Thoracic aorta (tissue), 2 donors: Measurements from ENCODE around the gene NUDC. TPM values are rescaled to one million over a fixed set of nuclear protein-coding genes. Genes with fewer than 3 reads are reported as not detected.

Source experiments
- ATAC-seq: fragments of 150-250 bp; one replicate; pipeline ENCODE4 v1.8.0; 2017; ENCODE audit warnings: low read depth; ENCODE audit not compliant: insufficient number of reproducible peaks, low FRiP score
- DNase-seq: peaks from one replicate; pipeline ENCODE4 v3.0.0-alpha.2; 2020; ENCODE audit warnings: low spot score
- H3K27ac ChIP-seq, 2 donors: fragments of 200-600 bp; sonication (generic); 1 replicate in 1 of 2; 2 replicates in 1 of 2; pipeline ENCODE4 v1.5.1; 2016; ENCODE audit warnings: mild to moderate bottlenecking in 2 of 2, moderate library complexity in 2 of 2
- H3K27me3 ChIP-seq: fragments of 200-600 bp; sonication (generic); replicated peaks from 2 replicates; pipeline ENCODE4 v1.6.0; 2016; ENCODE audit warnings: mild to moderate bottlenecking; ENCODE audit not compliant: insufficient read depth
- H3K36me3 ChIP-seq: fragments of 200-600 bp; sonication (generic); one replicate; pipeline ENCODE4 v1.5.1; 2016
- H3K4me1 ChIP-seq, 2 donors: fragments of 200-600 bp; sonication (generic); 1 replicate in 1 of 2; 2 replicates in 1 of 2; pipeline versions ENCODE4 v1.5.1 to v1.6.0; 2016; ENCODE audit warnings: low read depth in 2 of 2, mild to moderate bottlenecking in 1 of 2; ENCODE audit not compliant: control insufficient read depth in 1 of 2
- H3K4me3 ChIP-seq: fragments of 200-600 bp; sonication (generic); 2 replicates; pipeline ENCODE4 v1.5.1; 2016; ENCODE audit warnings: mild to moderate bottlenecking
- H3K9me3 ChIP-seq: fragments of 200-600 bp; sonication (generic); 2 replicates; pipeline ENCODE4 v1.5.1; 2016
- CTCF ChIP-seq: fragments of 200-600 bp; sonication (generic); IDR thresholded peaks from one replicate; pipeline ENCODE4 v1.5.1; 2019; ENCODE audit warnings: antibody characterized with exemption
- total RNA-seq, 2 donors: library from RNA; depleted of rRNA; stranded (reverse); fragments of >200 nt; gene quantifications; one replicate each; pipeline versions ENCODE4 v1.1.0 to v1.2.3, GENCODE V29; 2016

NUDC gene
- total RNA-seq, 2 donors from 2014 or later = 36.8 to 56.4 TPM

- H3K27ac ChIP-seq = no peak overlapping the region
- ATAC-seq (no peak), DNase-seq (no peak)
- H3K4me1 ChIP-seq = peaks cover 7 to 9% of the 10 kb centered on the region in 2 donors
- no peak for TF ChIP-seq CTCF
- H3K9me3 ChIP-seq = peaks cover 4% of the 10 kb centered on the region
- no peak overlapping the region for H3K4me3 ChIP-seq
- H3K27me3 ChIP-seq = peaks cover 25% of the 10 kb centered on the region
- H3K36me3 ChIP-seq = no peaks in the 10 kb centered on the region
These were observed 37.7 kb downstream of the NUDC start for GRCh38 chr1:26959270-26959669.

GRCh38 chr1:26959722-26960624, 38.4 kb downstream of the NUDC start, which contains the start of gene KDF1:
Gene KDF1, minus strand, starts transcription at chr1:26960468. Its CDS starts 8,088 bp downstream, at chr1:26952380.
- TF ChIP-seq CTCF = no peak
- Histone ChIP-seq H3K27ac (no peak within 1 kb of the TSS), H3K4me1 (peaks cover 7 to 9% of the 10 kb centered on the region in 2 donors), H3K27me3 (peaks cover 25% of the 10 kb centered on the region), H3K9me3 (peaks cover 4% of the 10 kb centered on the region), H3K4me3 (peak within 1 kb of the TSS; percentile 62), H3K36me3 (no peaks in the 10 kb centered on the region)
- ATAC-seq = no peak
- DNase-seq = no peak

GRCh38 chr1:26960625-26960966, 39.1 kb downstream of the NUDC start:
- peaks cover 25% of the 10 kb centered on the region for H3K27me3 ChIP-seq
- DNase-seq (no peak), ATAC-seq (no peak)
- H3K9me3 ChIP-seq = peaks cover 4% of the 10 kb centered on the region
- H3K4me3 ChIP-seq = no peak overlapping the region
- TF ChIP-seq CTCF = no peak
- H3K4me1 ChIP-seq = peaks cover 7 to 9% of the 10 kb centered on the region in 2 donors
- H3K27ac ChIP-seq = no peak overlapping the region
- no peaks in the 10 kb centered on the region for H3K36me3 ChIP-seq

- peaks cover 25% of the 10 kb centered on the region for H3K27me3 ChIP-seq
- H3K4me3 ChIP-seq = no peak overlapping the region
- ATAC-seq (no peak), DNase-seq (no peak)
- no peak overlapping the region for H3K27ac ChIP-seq
- H3K4me1 ChIP-seq = peaks cover 7 to 9% of the 10 kb centered on the region in 2 donors
- TF ChIP-seq CTCF = no peak
- H3K9me3 ChIP-seq = no peaks in the 10 kb centered on the region
- H3K36me3 ChIP-seq = no peaks in the 10 kb centered on the region
These were observed 40.3 kb downstream of the NUDC start for GRCh38 chr1:26961826-26962225.

GRCh38 chr1:26965213-26965612, 43.7 kb downstream of the NUDC start:
- ATAC-seq (no peak), DNase-seq (no peak)
- H3K27ac ChIP-seq = no peak overlapping the region
- no peak for TF ChIP-seq CTCF
- peaks cover under 1 to 2% of the 10 kb centered on the region in 2 donors for H3K4me1 ChIP-seq
- H3K4me3 ChIP-seq = no peak overlapping the region
- H3K9me3 ChIP-seq = no peaks in the 10 kb centered on the region
- peaks cover 7% of the 10 kb centered on the region for H3K27me3 ChIP-seq
- H3K36me3 ChIP-seq = no peaks in the 10 kb centered on the region
